ENCODE measurements around the gene CMSS1. TPM values are rescaled to one million over a fixed set of nuclear protein-coding genes. Genes with fewer than 3 reads are reported as not detected.
"Not testable (repeated sequence)": the region's sequence is repeated elsewhere in the genome, so short reads cannot be mapped to it uniquely, and the experiment has no call there.

Gene CMSS1
- total and polyA plus RNA-seq, 8 donors: 2.7 to 33.3 (median 22.1) TPM

DNA sequence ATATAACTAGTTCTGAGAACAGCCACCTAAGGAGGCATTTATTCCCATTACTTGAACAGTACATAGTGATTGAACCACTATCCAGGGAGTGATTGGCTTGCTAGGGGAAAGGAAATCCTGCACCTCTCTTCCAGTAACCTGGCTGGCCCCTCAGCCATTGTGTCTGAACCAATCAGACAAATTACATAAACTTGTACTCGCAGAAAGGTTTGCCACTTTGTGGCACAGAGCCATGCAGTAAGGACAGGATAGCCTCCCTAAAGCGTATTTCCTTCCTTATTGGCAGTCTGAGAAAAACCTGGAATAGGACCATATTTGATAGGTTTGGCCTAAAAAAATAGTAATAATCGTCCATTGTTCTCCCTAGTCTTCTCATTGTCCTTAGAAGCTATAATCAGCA is 19.0 kb downstream of the CMSS1 start:
- Histone ChIP-seq H3K36me3 (no peaks in the 10 kb centered on the region), H3K4me3 (no peak overlapping the region), H3K27me3 (no peaks in the 10 kb centered on the region), H3K9me3 (no peaks in the 10 kb centered on the region), H3K27ac (no peak overlapping the region), H3K4me1 (peaks cover 0 to 23% (median 4%) of the 10 kb centered on the region in 4 donors)
- TF ChIP-seq POLR2A (IDR thresholded peaks at IDR 0.05): no peak
- no peak for TF ChIP-seq CTCF (IDR thresholded peaks at IDR 0.05)
- TF ChIP-seq EP300 (IDR thresholded peaks at IDR 0.05): no peak
- TF ChIP-seq POLR2AphosphoS5 (IDR thresholded peaks at IDR 0.05): no peak
- 29 to 59% (median 54%) methylated on average over 3 of the region's 3 CpGs for WGBS, 5 donors
- DNase-seq: no peak
- intact Hi-C loops (cut with DNase I; ENCODE audit: low total_unique reads): loop anchor here (10.0 kb wide), 1 partner anchor 238 kb away; no protein-coding TSS in a partner anchor

DNA sequence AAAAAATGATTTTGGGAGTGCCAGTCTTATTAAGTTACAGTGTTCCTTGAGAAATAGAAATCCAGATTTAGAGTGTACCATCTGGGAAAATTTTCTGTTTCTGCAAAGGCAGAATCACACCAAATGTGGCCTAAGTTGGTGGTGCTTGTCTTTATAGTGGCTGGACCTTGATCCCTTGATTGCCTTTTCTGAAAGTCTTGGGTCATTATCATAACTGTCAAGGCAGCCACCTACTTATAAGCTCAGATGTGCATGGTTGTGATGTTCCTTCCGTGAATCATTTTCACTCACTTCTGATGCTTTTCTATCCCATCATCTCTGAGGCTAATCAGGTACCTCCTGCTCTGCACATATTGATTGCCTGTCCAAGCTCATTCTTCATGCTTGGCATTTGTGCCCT is 20.1 kb downstream of the CMSS1 start:
- H3K27ac ChIP-seq: no peak overlapping the region
- intact Hi-C loops (cut with DNase I; ENCODE audit: low total_unique reads): loop anchor here (10.0 kb wide), 1 partner anchor 237 kb away; no protein-coding TSS in a partner anchor
- WGBS, 5 donors: 89 to 100% (median 95%) methylated on average over 1 of the region's 1 CpG

GRCh38 chr3:99838755-99839154 is 21.1 kb downstream of the CMSS1 start:
- intact Hi-C loops (cut with DNase I; ENCODE audit: low total_unique reads): loop anchor here (10.0 kb wide), 1 partner anchor 236 kb away; no protein-coding TSS in a partner anchor

More for the DNA sequence above, 20.1 kb downstream of the CMSS1 start:
- H3K9me3 ChIP-seq: no peaks in the 10 kb centered on the region
- no peak overlapping the region for H3K4me3 ChIP-seq
- no peak for TF ChIP-seq EP300 (IDR thresholded peaks at IDR 0.05)
- peaks cover 0 to 18% (median 5%) of the 10 kb centered on the region in 4 donors for H3K4me1 ChIP-seq
- no peak for DNase-seq
- no peaks in the 10 kb centered on the region for H3K27me3 ChIP-seq
- no peaks in the 10 kb centered on the region for H3K36me3 ChIP-seq

DNA sequence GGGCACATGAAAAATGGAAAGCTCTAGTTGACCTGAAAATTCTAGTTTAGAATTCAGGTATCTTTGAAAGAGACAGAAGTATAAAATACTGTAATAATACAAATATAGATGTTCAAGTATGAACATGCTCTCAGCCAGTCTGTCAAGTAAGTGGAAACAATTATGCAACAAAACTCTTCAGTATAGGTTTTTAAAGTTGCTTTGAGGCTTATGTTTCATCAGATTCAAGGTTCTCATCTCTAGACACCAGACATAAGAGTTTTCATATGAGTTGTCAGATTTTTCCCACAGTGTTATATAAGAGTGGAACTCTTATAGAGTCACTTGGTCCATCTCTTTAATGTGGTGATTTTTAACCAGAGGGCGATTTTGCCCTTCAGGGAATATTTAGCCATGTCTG is 22.0 kb downstream of the CMSS1 start:
- DNase-seq: no peak
- TF ChIP-seq POLR2AphosphoS5 (IDR thresholded peaks at IDR 0.05) (no peak), CTCF (IDR thresholded peaks at IDR 0.05) (no peak), EP300 (IDR thresholded peaks at IDR 0.05) (no peak), POLR2A (IDR thresholded peaks at IDR 0.05) (no peak)
- WGBS, 5 donors: 91 to 95% (median 91%) methylated on average over 1 of the region's 1 CpG
- Histone ChIP-seq H3K9me3 (no peaks in the 10 kb centered on the region), H3K4me1 (peaks cover 14 to 26% (median 19%) of the 10 kb centered on the region in 4 donors), H3K27me3 (no peaks in the 10 kb centered on the region), H3K36me3 (no peaks in the 10 kb centered on the region), H3K27ac (no peak overlapping the region), H3K4me3 (no peak overlapping the region)
- intact Hi-C loops (cut with DNase I; ENCODE audit: low total_unique reads): loop anchor here (10.0 kb wide), 1 partner anchor 235 kb away; no protein-coding TSS in a partner anchor

More at GRCh38 chr3:99838755-99839154, 21.1 kb downstream of the CMSS1 start:
- Histone ChIP-seq H3K27me3 (no peaks in the 10 kb centered on the region), H3K4me3 (no peak overlapping the region), H3K4me1 (peaks cover 8 to 25% (median 13%) of the 10 kb centered on the region in 4 donors), H3K36me3 (no peaks in the 10 kb centered on the region), H3K9me3 (no peaks in the 10 kb centered on the region), H3K27ac (no peak overlapping the region)
- no peak for TF ChIP-seq POLR2A (IDR thresholded peaks at IDR 0.05)
- no peak for TF ChIP-seq POLR2AphosphoS5 (IDR thresholded peaks at IDR 0.05)
- TF ChIP-seq EP300 (IDR thresholded peaks at IDR 0.05): no peak
- TF ChIP-seq CTCF (IDR thresholded peaks at IDR 0.05): no peak
- no peak for DNase-seq

DNA sequence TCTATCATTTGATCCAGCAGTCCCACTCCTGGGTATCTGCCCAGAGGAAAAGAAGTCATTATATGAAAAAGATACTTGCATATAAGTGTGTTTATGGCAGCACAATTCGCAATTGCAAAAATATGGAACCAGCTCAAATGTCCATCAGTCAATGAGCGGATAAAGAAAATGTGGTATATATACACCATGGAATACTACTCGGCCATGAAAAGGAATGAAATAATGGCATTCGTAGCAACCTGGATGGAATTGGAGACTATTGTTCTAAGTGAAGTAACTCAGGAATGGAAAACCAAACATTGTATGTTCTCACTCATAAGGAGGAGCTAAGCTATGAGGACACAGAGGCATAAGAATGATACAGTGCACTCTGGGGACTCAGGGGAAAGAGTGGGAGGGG is 24.3 kb downstream of the CMSS1 start:
- WGBS, 5 donors: 94 to 97% (median 96%) methylated on average over 4 of the region's 4 CpGs

More for the DNA sequence above, 24.3 kb downstream of the CMSS1 start:
- H3K27ac ChIP-seq; intact Hi-C loops (cut with DNase I; ENCODE audit: low total_unique reads); H3K9me3 ChIP-seq; DNase-seq; H3K36me3 ChIP-seq; H3K4me3 ChIP-seq; H3K27me3 ChIP-seq: not testable (repeated sequence)
- H3K4me1 ChIP-seq: peaks cover 14 to 43% (median 28%) of the 10 kb centered on the region in 4 donors
